GM21576 (cell line): Measurements from ENCODE around the gene ACTR1B.
"Not testable (repeated sequence)": the region's sequence is repeated elsewhere in the genome, so short reads cannot be mapped to it uniquely, and the experiment has no call there.

Experiments used
- ATAC-seq: cut with Tn5 transposase; IDR thresholded peaks from one replicate; pipeline ENCODE4 v1.9.1; 2021; ENCODE audit warnings: mild to moderate bottlenecking, moderate library complexity; ENCODE audit not compliant: unreplicated experiment

ACTR1B gene

GRCh38 chr2:97618939-97619827, 44.7 kb downstream of the ACTR1B start:
- ATAC-seq = not testable (repeated sequence)

- no peak for ATAC-seq
Observed at GRCh38 chr2:97617911-97618310, 45.9 kb downstream of the ACTR1B start.

- ATAC-seq = not testable (repeated sequence)
Observed at GRCh38 chr2:97615746-97616145, 48.1 kb downstream of the ACTR1B start.

- not testable (repeated sequence) for ATAC-seq
Observed at GRCh38 chr2:97611895-97612294, 51.9 kb downstream of the ACTR1B start.

GRCh38 chr2:97608745-97609144, 55.1 kb downstream of the ACTR1B start:
- ATAC-seq = not testable (repeated sequence)
